ENCODE measurements around the gene ZBTB45.
"Not testable (repeated sequence)": the region's sequence is repeated elsewhere in the genome, so short reads cannot be mapped to it uniquely, and the experiment has no call there.

The ZBTB45 gene

GRCh38 chr19:58473775-58474174 is 45.8 kb downstream of the ZBTB45 start:
- H3F3A ChIP-seq (ENCODE audit: low read depth): no peaks in the 10 kb centered on the region
- H3K9me2 ChIP-seq (replicated peaks; ENCODE audit: low read depth, low read length): no peaks in the 10 kb centered on the region
- TF ChIP-seq EZH2phosphoT487 (IDR thresholded peaks at IDR 0.05; ENCODE audit: borderline replicate concordance): no peak
- no peak for TF ChIP-seq CTCF (conservative IDR thresholded peaks at IDR 0.05; ENCODE audit: low read length)
- H3K4me3 ChIP-seq (ENCODE audit: low read length, poor library complexity, severe bottlenecking): no peak overlapping the region
- H3K9ac ChIP-seq (ENCODE audit: low read depth, low read length, poor library complexity, severe bottlenecking): no peak overlapping the region
- peaks cover 25% of the 10 kb centered on the region for H3K4me1 ChIP-seq (ENCODE audit: insufficient read depth, low read length, poor library complexity, severe bottlenecking)
- no peaks in the 10 kb centered on the region for H3K27me3 ChIP-seq (ENCODE audit: insufficient read depth, low read length, poor library complexity, severe bottlenecking)
- H3K4me2 ChIP-seq (ENCODE audit: low read depth, low read length, poor library complexity, severe bottlenecking): no peak overlapping the region
- peaks cover 2% of the 10 kb centered on the region for H4K20me1 ChIP-seq (ENCODE audit: insufficient read depth, low read length, poor library complexity, severe bottlenecking)
- peaks cover 12% of the 10 kb centered on the region; the same call in 1 of the 2 replicates for H3K36me3 ChIP-seq (ENCODE audit: insufficient read depth, low read length)
- H3K9me3 ChIP-seq (ENCODE audit: insufficient read depth, low read depth, low read length): no peaks in the 10 kb centered on the region
- H2AFZ ChIP-seq (ENCODE audit: low read length): no peak overlapping the region
- peaks cover 6% of the 10 kb centered on the region; the same call in 1 of the 2 replicates for H3K79me2 ChIP-seq (ENCODE audit: insufficient read depth, low read length)

DNA sequence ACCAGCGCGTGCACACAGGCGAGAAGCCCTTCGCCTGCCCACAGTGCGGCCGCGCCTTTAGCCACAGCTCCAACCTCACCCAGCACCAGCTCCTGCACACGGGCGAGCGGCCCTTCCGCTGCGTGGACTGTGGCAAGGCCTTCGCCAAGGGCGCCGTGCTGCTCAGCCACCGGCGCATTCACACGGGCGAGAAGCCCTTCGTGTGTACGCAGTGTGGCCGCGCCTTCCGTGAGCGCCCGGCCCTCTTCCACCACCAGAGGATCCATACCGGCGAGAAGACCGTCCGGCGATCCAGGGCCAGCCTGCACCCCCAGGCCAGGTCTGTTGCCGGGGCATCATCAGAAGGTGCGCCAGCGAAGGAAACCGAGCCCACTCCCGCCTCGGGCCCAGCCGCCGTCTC is 47.9 kb downstream of the ZBTB45 start:
- Histone ChIP-seq H4K20me1 (ENCODE audit: insufficient read depth, low read length, poor library complexity, severe bottlenecking) (peaks cover 8% of the 10 kb centered on the region), H3K9me3 (ENCODE audit: insufficient read depth, low read depth, low read length) (no peaks in the 10 kb centered on the region), H3K36me3 (ENCODE audit: insufficient read depth, low read length) (peaks cover 12% of the 10 kb centered on the region; the same call in 1 of the 2 replicates), H3K4me1 (ENCODE audit: insufficient read depth, low read length, poor library complexity, severe bottlenecking) (peaks cover 21% of the 10 kb centered on the region), H3F3A (ENCODE audit: low read depth) (no peaks in the 10 kb centered on the region), H3K4me3 (ENCODE audit: low read length, poor library complexity, severe bottlenecking) (no peak overlapping the region), H3K9me2 (replicated peaks; ENCODE audit: low read depth, low read length) (no peaks in the 10 kb centered on the region), H3K27me3 (ENCODE audit: insufficient read depth, low read length, poor library complexity, severe bottlenecking) (no peaks in the 10 kb centered on the region), H3K79me2 (ENCODE audit: insufficient read depth, low read length) (peaks cover 20% of the 10 kb centered on the region), H3K9ac (ENCODE audit: low read depth, low read length, poor library complexity, severe bottlenecking) (no peak overlapping the region), H3K4me2 (ENCODE audit: low read depth, low read length, poor library complexity, severe bottlenecking) (no peak overlapping the region), H2AFZ (ENCODE audit: low read length) (no peak overlapping the region)
- TF ChIP-seq EZH2phosphoT487 (IDR thresholded peaks at IDR 0.05; ENCODE audit: borderline replicate concordance) (no peak), CTCF (conservative IDR thresholded peaks at IDR 0.05; ENCODE audit: low read length) (no peak)

DNA sequence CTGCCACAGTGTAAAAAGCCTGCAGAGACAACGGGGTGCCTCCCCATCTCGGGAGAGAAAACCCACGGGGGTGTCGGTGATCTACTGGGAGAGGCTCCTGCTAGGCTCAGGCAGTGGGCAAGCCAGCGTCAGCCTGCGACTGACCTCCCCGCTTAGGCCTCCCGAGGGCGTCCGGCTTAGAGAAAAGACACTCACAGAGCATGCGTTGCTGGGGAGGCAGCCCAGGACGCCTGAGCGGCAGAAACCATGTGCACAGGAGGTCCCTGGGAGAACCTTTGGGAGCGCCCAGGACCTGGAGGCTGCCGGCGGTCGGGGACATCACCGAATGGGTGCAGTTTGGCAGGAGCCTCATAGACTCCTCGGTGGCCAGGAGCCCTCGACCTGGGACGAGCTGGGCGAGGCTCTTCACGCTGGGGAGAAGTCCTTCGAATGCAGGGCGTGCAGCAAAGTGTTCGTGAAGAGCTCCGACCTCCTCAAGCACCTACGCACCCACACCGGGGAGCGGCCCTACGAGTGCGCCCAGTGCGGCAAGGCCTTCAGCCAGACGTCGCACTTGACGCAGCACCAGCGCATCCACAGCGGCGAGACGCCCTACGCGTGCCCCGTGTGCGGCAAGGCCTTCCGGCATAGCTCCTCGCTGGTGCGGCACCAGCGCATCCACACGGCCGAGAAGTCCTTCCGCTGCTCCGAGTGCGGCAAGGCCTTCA is 48.6 kb downstream of the ZBTB45 start:
- not testable (repeated sequence) for H4K20me1 ChIP-seq (ENCODE audit: insufficient read depth, low read length, poor library complexity, severe bottlenecking); H3K4me3 ChIP-seq (ENCODE audit: low read length, poor library complexity, severe bottlenecking); H3K9me3 ChIP-seq (ENCODE audit: insufficient read depth, low read depth, low read length); H2AFZ ChIP-seq (ENCODE audit: low read length); H3K9me2 ChIP-seq (replicated peaks; ENCODE audit: low read depth, low read length); H3K9ac ChIP-seq (ENCODE audit: low read depth, low read length, poor library complexity, severe bottlenecking); H3K27me3 ChIP-seq (ENCODE audit: insufficient read depth, low read length, poor library complexity, severe bottlenecking); H3F3A ChIP-seq (ENCODE audit: low read depth); H3K4me2 ChIP-seq (ENCODE audit: low read depth, low read length, poor library complexity, severe bottlenecking)
- H3K4me1 ChIP-seq (ENCODE audit: insufficient read depth, low read length, poor library complexity, severe bottlenecking): peaks cover 20% of the 10 kb centered on the region
- H3K79me2 ChIP-seq (ENCODE audit: insufficient read depth, low read length): peaks cover 20% of the 10 kb centered on the region
- peaks cover 12% of the 10 kb centered on the region; the same call in 1 of the 2 replicates for H3K36me3 ChIP-seq (ENCODE audit: insufficient read depth, low read length)
